SW 1271 (cell line): ENCODE measurements around the gene PACRG.
A peak's percentile ranks its signal among the peaks of the same experiment; 100 is the strongest.

Experiments
- DNase-seq, 2 experiments: peaks; one replicate each; lab custom pipeline; 2025; lab: John Stamatoyannopoulos, UW

Gene PACRG

GRCh38 chr6:163136681-163137397, 409.1 kb downstream of the PACRG start:
- DNase-seq = no peak

- DNase-seq = no peak
Observed at GRCh38 chr6:163137398-163137881, 409.7 kb downstream of the PACRG start.

GRCh38 chr6:163146036-163146435, 418.3 kb downstream of the PACRG start:
- no peak for DNase-seq

GRCh38 chr6:163147994-163148393, 420.2 kb downstream of the PACRG start:
- DNase-seq = no peak

GRCh38 chr6:163148451-163149278, 420.9 kb downstream of the PACRG start:
- DNase-seq = no peak

GRCh38 chr6:163149279-163149848, 421.6 kb downstream of the PACRG start:
- no peak for DNase-seq

- no peak for DNase-seq
Observed at GRCh38 chr6:163151212-163151611, 423.4 kb downstream of the PACRG start.

- no peak for DNase-seq
Observed at GRCh38 chr6:163152701-163153100, 424.9 kb downstream of the PACRG start.

GRCh38 chr6:163159110-163159509, 431.3 kb downstream of the PACRG start:
- no peak for DNase-seq

GRCh38 chr6:163159689-163160088, 431.9 kb downstream of the PACRG start:
- DNase-seq = no peak

GRCh38 chr6:163162007-163162873, 434.5 kb downstream of the PACRG start:
- DNase-seq = no peak

GRCh38 chr6:163162874-163163213, 435.1 kb downstream of the PACRG start:
- DNase-seq = no peak

- DNase-seq = no peak
Observed at GRCh38 chr6:163164175-163164900, 436.6 kb downstream of the PACRG start.

GRCh38 chr6:163165155-163165910, 437.6 kb downstream of the PACRG start:
- no peak for DNase-seq

GRCh38 chr6:163165922-163166321, 438.1 kb downstream of the PACRG start:
- DNase-seq = no peak

- no peak for DNase-seq
Observed at GRCh38 chr6:163166507-163166906, 438.7 kb downstream of the PACRG start.

- no peak for DNase-seq
Observed at GRCh38 chr6:163169521-163169920, 441.7 kb downstream of the PACRG start.

- DNase-seq = peak in 1 of 2 experiments; percentile 22
Observed at GRCh38 chr6:163170294-163170883, 442.6 kb downstream of the PACRG start.

- no peak for DNase-seq
Observed at GRCh38 chr6:163173741-163174140, 446.0 kb downstream of the PACRG start.

- DNase-seq = no peak
Observed at GRCh38 chr6:163175301-163175700, 447.5 kb downstream of the PACRG start.
